Measurements from ENCODE around the gene ATP7B.
A peak's percentile ranks its signal among the peaks of the same experiment; 100 is the strongest.

The ATP7B gene

GRCh38 chr13:51978796-51979556 lies 32.3 kb downstream of the ATP7B start:
- Mint-ChIP-seq H3K4me1 (no peaks in the 10 kb centered on the region), H3K4me3 (no peak overlapping the region), H3K9me3 (no peaks in the 10 kb centered on the region), H3K27ac (no peak overlapping the region), H3K27me3 (peaks cover 16% of the 10 kb centered on the region), H3K36me3 (no peaks in the 10 kb centered on the region)
- DNase-seq: no peak
- CTCF ChIA-PET: no interaction called here

- CTCF ChIA-PET: interaction anchor here (1.0 kb wide), 1 partner anchor 20 kb away, joined by 3 read pairs; no protein-coding TSS in a partner anchor
- Mint-ChIP-seq H3K4me3 (no peak overlapping the region), H3K4me1 (no peaks in the 10 kb centered on the region), H3K36me3 (no peaks in the 10 kb centered on the region), H3K27me3 (peaks cover 10% of the 10 kb centered on the region), H3K9me3 (no peaks in the 10 kb centered on the region), H3K27ac (no peak overlapping the region)
- no peak for DNase-seq
Measured at GRCh38 chr13:51977625-51978024, 33.6 kb downstream of the ATP7B start.

- H3K4me1 Mint-ChIP-seq: no peaks in the 10 kb centered on the region
- H3K27ac Mint-ChIP-seq: no peak overlapping the region
- CTCF ChIA-PET: interaction anchor here (1.0 to 1.5 kb wide), 2 partner anchors 21 to 153 kb away, joined by 3 read pairs; no protein-coding TSS in a partner anchor
- DNase-seq: no peak
- H3K4me3 Mint-ChIP-seq: no peak overlapping the region
- peaks cover 16% of the 10 kb centered on the region for H3K27me3 Mint-ChIP-seq
- H3K36me3 Mint-ChIP-seq: no peaks in the 10 kb centered on the region
- no peaks in the 10 kb centered on the region for H3K9me3 Mint-ChIP-seq
Measured at GRCh38 chr13:51976890-51977289, 34.4 kb downstream of the ATP7B start.

- DNase-seq: no peak
- H3K4me3 Mint-ChIP-seq: no peak overlapping the region
- CTCF ChIA-PET: interaction anchor here (1.5 kb wide), 1 partner anchor 153 kb away, joined by 3 read pairs; no protein-coding TSS in a partner anchor
- no peak overlapping the region for H3K27ac Mint-ChIP-seq
- H3K27me3 Mint-ChIP-seq: peaks cover 18% of the 10 kb centered on the region
- H3K36me3 Mint-ChIP-seq: no peaks in the 10 kb centered on the region
- H3K4me1 Mint-ChIP-seq: peaks cover 2% of the 10 kb centered on the region
- H3K9me3 Mint-ChIP-seq: no peaks in the 10 kb centered on the region
Measured at GRCh38 chr13:51976423-51976822, 34.8 kb downstream of the ATP7B start.

- Mint-ChIP-seq H3K36me3 (no peaks in the 10 kb centered on the region), H3K4me1 (peaks cover 19% of the 10 kb centered on the region), H3K4me3 (no peak overlapping the region), H3K27me3 (peaks cover 21% of the 10 kb centered on the region), H3K9me3 (no peaks in the 10 kb centered on the region), H3K27ac (no peak overlapping the region)
- no peak for DNase-seq
- CTCF ChIA-PET: no interaction called here
Measured at GRCh38 chr13:51974482-51974881, 36.8 kb downstream of the ATP7B start.

GRCh38 chr13:51971520-51972426 lies 39.5 kb downstream of the ATP7B start:
- CTCF ChIA-PET: no interaction called here
- DNase-seq: no peak
- peaks cover 38% of the 10 kb centered on the region for H3K4me1 Mint-ChIP-seq
- no peak overlapping the region for H3K4me3 Mint-ChIP-seq
- H3K9me3 Mint-ChIP-seq: no peaks in the 10 kb centered on the region
- H3K36me3 Mint-ChIP-seq: no peaks in the 10 kb centered on the region
- no peak overlapping the region for H3K27ac Mint-ChIP-seq
- H3K27me3 Mint-ChIP-seq: peaks cover 21% of the 10 kb centered on the region

- Mint-ChIP-seq H3K9me3 (no peaks in the 10 kb centered on the region), H3K36me3 (no peaks in the 10 kb centered on the region), H3K27ac (peak overlapping the region; percentile 34), H3K4me1 (peaks cover 51% of the 10 kb centered on the region), H3K27me3 (peaks cover 21% of the 10 kb centered on the region), H3K4me3 (no peak overlapping the region)
- peak; percentile 52 for DNase-seq
- CTCF ChIA-PET: interaction anchor here (0.9 kb wide), 1 partner anchor 480 kb away, joined by 3 read pairs; the partner anchor contains the start of gene VPS36
Measured at GRCh38 chr13:51970349-51970748, 40.9 kb downstream of the ATP7B start.

GRCh38 chr13:51967482-51968446 lies 43.5 kb downstream of the ATP7B start:
- DNase-seq: no peak
- Mint-ChIP-seq H3K27ac (no peak overlapping the region), H3K36me3 (no peaks in the 10 kb centered on the region), H3K4me3 (no peak overlapping the region), H3K9me3 (no peaks in the 10 kb centered on the region), H3K4me1 (peaks cover 52% of the 10 kb centered on the region), H3K27me3 (peaks cover 20% of the 10 kb centered on the region)
- CTCF ChIA-PET: no interaction called here

GRCh38 chr13:51966186-51966585 lies 45.1 kb downstream of the ATP7B start:
- H3K4me1 Mint-ChIP-seq: peaks cover 63% of the 10 kb centered on the region
- no peak overlapping the region for H3K4me3 Mint-ChIP-seq
- H3K27ac Mint-ChIP-seq: no peak overlapping the region
- CTCF ChIA-PET: no interaction called here
- H3K27me3 Mint-ChIP-seq: peaks cover 12% of the 10 kb centered on the region
- H3K36me3 Mint-ChIP-seq: no peaks in the 10 kb centered on the region
- no peak for DNase-seq
- H3K9me3 Mint-ChIP-seq: no peaks in the 10 kb centered on the region

- CTCF ChIA-PET: interaction anchor here (1.9 kb wide), 1 partner anchor 66 kb away, joined by 5 read pairs; no protein-coding TSS in a partner anchor
- peak overlapping the region; percentile 50 for H3K27ac Mint-ChIP-seq
- H3K4me1 Mint-ChIP-seq: peaks cover 53% of the 10 kb centered on the region
Measured at GRCh38 chr13:51961493-51962403, 49.5 kb downstream of the ATP7B start.

GRCh38 chr13:51960766-51961165 lies 50.5 kb downstream of the ATP7B start:
- peaks cover 9% of the 10 kb centered on the region for H3K27me3 Mint-ChIP-seq
- H3K4me3 Mint-ChIP-seq: no peak overlapping the region
- H3K27ac Mint-ChIP-seq: no peak overlapping the region
- H3K9me3 Mint-ChIP-seq: no peaks in the 10 kb centered on the region
- H3K4me1 Mint-ChIP-seq: peaks cover 54% of the 10 kb centered on the region
- H3K36me3 Mint-ChIP-seq: no peaks in the 10 kb centered on the region
- no peak for DNase-seq
- CTCF ChIA-PET: no interaction called here

More at GRCh38 chr13:51961493-51962403, 49.5 kb downstream of the ATP7B start:
- peaks cover 9% of the 10 kb centered on the region for H3K27me3 Mint-ChIP-seq
- H3K36me3 Mint-ChIP-seq: no peaks in the 10 kb centered on the region
- H3K4me3 Mint-ChIP-seq: no peak overlapping the region
- DNase-seq: no peak
- H3K9me3 Mint-ChIP-seq: no peaks in the 10 kb centered on the region

- peak; percentile 39 for DNase-seq
- Mint-ChIP-seq H3K9me3 (no peaks in the 10 kb centered on the region), H3K36me3 (no peaks in the 10 kb centered on the region), H3K4me1 (peaks cover 55% of the 10 kb centered on the region), H3K27me3 (peaks cover under 1% of the 10 kb centered on the region), H3K27ac (peak overlapping the region; percentile 57), H3K4me3 (no peak overlapping the region)
- CTCF ChIA-PET: interaction anchor here (0.9 kb wide), 1 partner anchor 64 kb away, joined by 3 read pairs; no protein-coding TSS in a partner anchor
Measured at GRCh38 chr13:51959773-51960172, 51.5 kb downstream of the ATP7B start.

GRCh38 chr13:51958217-51958547 lies 53.1 kb downstream of the ATP7B start:
- H3K4me1 Mint-ChIP-seq: peaks cover 71% of the 10 kb centered on the region
- no peak overlapping the region for H3K4me3 Mint-ChIP-seq
- DNase-seq: no peak
- CTCF ChIA-PET: no interaction called here
- no peak overlapping the region for H3K27ac Mint-ChIP-seq
- no peaks in the 10 kb centered on the region for H3K9me3 Mint-ChIP-seq
- H3K36me3 Mint-ChIP-seq: no peaks in the 10 kb centered on the region
- no peaks in the 10 kb centered on the region for H3K27me3 Mint-ChIP-seq
